Left ventricle myocardium superior (tissue), 1 donor: ENCODE data around the gene FIGNL2. TPM values are rescaled to one million over a fixed set of nuclear protein-coding genes. Genes with fewer than 3 reads are reported as not detected.
"Not testable (repeated sequence)": the region's sequence is repeated elsewhere in the genome, so short reads cannot be mapped to it uniquely, and the experiment has no call there.

Experiments used
- ATAC-seq: fragments of 200-7000 bp; cut with Tn5 transposase; one replicate; pipeline ENCODE4 v1.9.1; 2020; ENCODE audit warnings: mild to moderate bottlenecking, moderate library complexity
- DNase-seq: peaks from one replicate; pipeline ENCODE4 v3.0.0-alpha.2; 2020
- intact Hi-C: fragments of 100-400 bp; cut with micrococcal nuclease; formaldehyde crosslinking; loops from one replicate; pipeline ENCODE4 v1.11.0; 2022
- long read RNA-seq: library from polyadenylated mRNA; unstranded; transcript quantifications from one replicate; pipeline ENCODE4 v2.0.0, GENCODE V29; 2021
- total RNA-seq: library from RNA; stranded (reverse); fragmentation: NEBNext Ultra II Directional; extraction: Animal tissue kit (Norgen Biotek cat#: 25700); gene quantifications from one replicate; pipeline ENCODE4 v1.2.1, GENCODE V29; 2021
- donor health status: DM: no; HTN: yes; CAD: no; lungs with severe emphysema.

FIGNL2 gene
- total RNA-seq = 0.35 TPM
- long read RNA-seq = 0 reads

GRCh38 chr12:51848326-51848727 is at the start of gene FIGNL2:
TSS of gene FIGNL2 (minus strand) at chr12:51848718. CDS start at chr12:51822413, 26,305 bp downstream.
- DNase-seq (no peak), ATAC-seq (no peak)
- intact Hi-C loops = no loop called here

GRCh38 chr12:51897181-51897580 is 48.7 kb upstream of the FIGNL2 start:
- DNase-seq (peak; percentile 53), ATAC-seq (peak; percentile 64)
- intact Hi-C loops = no loop called here

DNA sequence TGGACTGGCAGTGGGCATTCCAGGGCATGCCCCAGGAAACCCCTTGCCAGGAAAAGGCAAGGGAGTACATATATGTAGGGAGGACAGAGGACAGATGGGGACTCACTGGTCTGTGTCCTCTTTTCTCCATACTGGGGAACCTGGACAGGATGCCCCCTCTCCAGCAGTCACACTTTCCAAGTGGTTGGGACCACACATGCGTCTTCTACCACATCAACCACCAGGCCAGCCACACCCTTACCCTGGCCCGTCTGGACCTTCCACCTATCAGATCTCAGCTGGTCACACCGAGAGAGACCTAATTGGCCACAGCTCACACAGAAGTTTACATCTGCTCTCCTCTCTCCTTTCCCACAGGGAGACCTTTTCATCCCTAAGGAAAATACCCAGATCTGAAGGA is 47.7 kb upstream of the FIGNL2 start:
- DNase-seq (no peak), ATAC-seq (no peak)
- intact Hi-C loops = no loop called here

- DNase-seq = no peak
- intact Hi-C loops = no loop called here
- ATAC-seq = peak; percentile 7
Measured at GRCh38 chr12:51895378-51896135, 47.0 kb upstream of the FIGNL2 start.

- ATAC-seq (no peak), DNase-seq (no peak)
- intact Hi-C loops = loop anchor here (2.0 kb wide), 1 partner anchor 87 kb away; no protein-coding TSS in a partner anchor
Measured at GRCh38 chr12:51893786-51894185, 45.3 kb upstream of the FIGNL2 start.

GRCh38 chr12:51891843-51892242 is 43.3 kb upstream of the FIGNL2 start:
- ATAC-seq (no peak), DNase-seq (no peak)
- intact Hi-C loops = loop anchor here (2.0 kb wide), 1 partner anchor 89 kb away; no protein-coding TSS in a partner anchor

- DNase-seq = no peak
- intact Hi-C loops = no loop called here
- no peak for ATAC-seq
Measured at GRCh38 chr12:51890511-51891171, 42.1 kb upstream of the FIGNL2 start.

DNA sequence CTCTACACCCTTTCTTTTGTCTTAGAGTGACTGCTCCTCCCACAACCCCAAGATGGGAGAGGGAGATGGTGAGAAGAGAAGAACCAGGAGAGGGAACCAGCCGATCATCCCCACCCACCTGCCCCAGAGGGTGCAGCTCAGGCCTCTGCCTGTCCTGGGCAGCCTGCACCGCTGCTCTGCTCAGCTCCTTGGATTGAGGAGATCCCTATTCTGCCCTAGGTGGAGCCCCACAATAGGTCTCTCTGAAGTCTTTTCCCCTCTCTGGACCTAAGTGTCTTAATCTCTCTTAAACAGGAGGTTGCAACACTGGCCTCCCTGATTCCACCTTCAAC is 41.6 kb upstream of the FIGNL2 start:
- intact Hi-C loops = no loop called here
- no peak for DNase-seq
- ATAC-seq = no peak

GRCh38 chr12:51889216-51890132 is 41.0 kb upstream of the FIGNL2 start:
- intact Hi-C loops = no loop called here
- DNase-seq (no peak), ATAC-seq (no peak)

DNA sequence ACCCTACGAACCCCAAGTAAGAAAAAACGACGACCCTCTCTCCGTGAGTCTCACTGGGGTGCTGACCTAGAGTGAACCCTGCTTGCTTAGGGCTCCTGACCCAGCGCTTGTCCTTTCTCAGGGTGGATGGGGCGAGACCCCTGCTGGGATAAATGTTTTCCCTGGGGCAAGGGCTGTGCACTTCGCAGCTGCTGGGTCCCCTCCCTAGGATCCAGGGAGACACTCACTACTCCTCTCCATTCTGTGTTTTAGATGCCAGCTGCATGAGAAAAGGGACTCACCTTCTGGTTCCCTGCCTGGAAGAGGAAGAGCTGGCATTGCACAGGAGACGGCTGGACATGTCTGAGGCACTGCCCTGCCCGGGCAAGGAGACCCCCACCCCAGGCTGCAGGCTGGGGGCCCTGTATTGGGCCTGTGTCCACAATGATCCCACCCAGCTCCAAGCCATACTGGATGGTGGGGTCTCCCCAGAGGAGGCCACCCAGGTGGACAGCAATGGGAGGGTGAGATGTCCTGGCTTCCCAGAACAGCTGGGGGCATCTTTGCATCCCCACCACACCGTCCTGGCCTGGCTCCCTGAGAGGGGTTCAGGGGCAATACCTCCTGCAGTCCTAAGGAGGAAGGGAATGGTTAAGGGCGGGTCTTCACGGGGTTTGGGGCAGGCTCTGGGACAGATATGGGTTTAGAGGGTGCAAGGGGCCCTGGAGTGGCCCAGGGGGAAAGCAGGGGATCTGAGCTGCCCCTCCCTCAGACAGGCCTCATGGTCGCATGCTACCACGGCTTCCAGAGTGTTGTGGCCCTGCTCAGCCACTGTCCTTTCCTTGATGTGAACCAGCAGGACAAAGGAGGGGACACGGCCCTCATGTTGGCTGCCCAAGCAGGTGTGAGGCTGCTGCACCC is 40.0 kb upstream of the FIGNL2 start:
- no peak for ATAC-seq
- no peak for DNase-seq

DNA sequence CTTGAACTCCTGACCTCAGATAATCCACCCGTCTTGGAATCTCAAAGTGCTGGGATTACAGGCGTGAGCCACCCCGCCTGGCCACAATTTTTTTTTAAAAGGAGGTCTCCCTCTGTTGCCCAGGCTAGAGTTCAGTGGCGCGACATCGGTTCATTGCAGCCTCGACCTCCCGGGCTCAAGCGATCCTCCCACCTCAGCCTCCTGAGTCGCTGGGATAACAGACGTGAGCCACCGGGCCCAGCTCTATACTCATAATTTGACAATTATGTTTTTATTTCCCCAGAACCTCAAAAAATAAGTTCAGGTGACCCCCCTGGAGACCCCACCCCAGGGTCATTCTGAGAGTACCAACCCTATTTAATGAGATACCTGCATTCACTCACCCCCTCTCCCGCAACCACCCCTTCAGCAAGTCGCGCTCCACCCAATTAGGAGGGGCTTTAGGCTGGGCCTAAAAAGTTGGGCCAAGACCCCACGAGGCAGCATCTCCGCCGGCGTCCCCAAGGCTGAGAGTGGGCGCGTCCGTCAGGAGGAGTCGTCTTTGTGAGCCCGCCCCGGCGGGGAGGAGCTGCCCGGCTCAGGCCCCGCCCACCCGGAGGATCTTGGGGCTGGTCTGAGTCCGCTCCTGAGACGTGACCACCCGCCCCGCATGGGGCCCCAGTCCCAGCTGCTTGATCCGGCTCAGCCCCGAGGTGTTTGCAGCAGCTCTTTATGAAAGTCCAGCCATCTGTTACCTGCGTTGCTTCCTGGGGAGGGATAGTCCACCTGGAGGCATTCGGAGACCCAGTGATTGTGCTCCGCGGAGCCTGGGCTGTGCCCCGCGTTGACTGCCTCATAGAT is 39.2 kb upstream of the FIGNL2 start, which contains the start of gene ANKRD33:
TSS of gene ANKRD33 (plus strand) at position 628 of the 840 bp plus-strand sequence. CDS start at position 712, 84 bp downstream.
- peak; percentile 7 for ATAC-seq
- intact Hi-C loops = no loop called here
- DNase-seq = peak; percentile 63

More for the DNA sequence above, 40.0 kb upstream of the FIGNL2 start:
- intact Hi-C loops = no loop called here

DNA sequence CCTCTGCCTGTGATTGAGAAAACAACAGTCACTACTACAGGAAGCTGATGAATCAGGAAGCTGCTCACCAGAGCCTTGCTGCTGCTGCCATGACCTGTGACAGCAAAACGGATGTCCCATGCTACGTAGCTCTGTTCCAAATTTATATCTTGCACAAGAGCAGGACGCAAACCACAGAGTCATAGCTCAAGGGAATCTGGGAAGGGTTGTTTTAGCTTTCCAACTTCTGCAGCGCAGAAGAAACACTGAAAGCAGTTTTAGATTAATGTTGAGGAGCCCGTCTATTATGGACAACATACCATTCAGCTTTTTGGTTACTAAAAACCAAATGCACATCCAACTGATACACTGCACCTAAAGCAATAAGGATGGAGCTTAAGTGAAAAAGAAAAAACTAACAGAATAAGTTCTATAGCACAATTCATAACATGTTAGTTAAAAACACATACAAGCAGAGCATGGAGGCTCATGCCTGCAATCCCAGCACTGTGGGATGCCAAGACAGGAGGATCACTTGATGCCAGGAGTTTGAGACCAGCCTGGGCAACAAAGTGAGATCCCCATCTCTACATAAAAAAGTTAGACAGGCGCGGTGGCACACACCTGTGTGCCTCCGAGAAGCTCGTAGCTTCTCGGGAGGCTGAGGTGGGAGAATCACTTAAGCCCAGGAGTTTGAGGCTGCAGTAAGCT is 37.6 kb upstream of the FIGNL2 start:
- intact Hi-C loops = no loop called here
- DNase-seq = peak; percentile 66
- peak; percentile 95 for ATAC-seq

DNA sequence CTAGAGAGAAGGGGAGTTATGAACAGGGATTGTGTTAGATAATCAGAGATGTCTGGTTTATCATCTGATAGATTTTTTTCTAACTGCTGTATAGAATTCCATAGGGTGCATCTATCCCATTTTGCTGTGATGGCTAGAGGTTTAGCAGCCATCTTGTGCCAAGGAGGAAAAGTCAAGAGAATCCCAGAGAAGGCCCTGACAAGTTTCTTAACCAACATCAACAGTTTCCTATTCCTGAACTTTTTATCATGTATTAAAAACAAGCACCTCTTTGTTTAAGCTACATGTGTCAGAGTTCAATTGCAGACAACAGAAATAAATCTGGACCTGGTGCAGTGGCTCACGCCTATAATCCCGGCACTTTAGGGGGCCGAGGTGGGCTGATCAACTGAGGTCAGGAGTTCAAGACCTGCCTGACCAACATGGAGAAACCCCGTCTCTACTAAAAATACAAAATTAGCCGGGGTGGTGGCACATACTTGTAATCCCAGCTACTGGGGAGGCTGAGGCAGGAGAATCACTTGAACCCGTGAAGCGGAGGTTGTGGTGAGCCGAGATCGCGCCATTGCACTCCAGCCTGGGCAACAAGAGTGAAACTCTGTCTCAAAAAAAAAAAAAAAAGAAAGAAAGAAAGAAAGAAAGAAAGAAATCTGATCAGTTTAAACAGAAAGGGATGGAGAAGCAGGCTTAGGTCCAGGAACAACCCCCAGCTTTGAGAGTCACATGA is 36.9 kb upstream of the FIGNL2 start:
- intact Hi-C loops, DNase-seq, ATAC-seq: not testable (repeated sequence)

- intact Hi-C loops = no loop called here
- ATAC-seq (no peak), DNase-seq (no peak)
Measured at GRCh38 chr12:51884676-51885229, 36.2 kb upstream of the FIGNL2 start.

DNA sequence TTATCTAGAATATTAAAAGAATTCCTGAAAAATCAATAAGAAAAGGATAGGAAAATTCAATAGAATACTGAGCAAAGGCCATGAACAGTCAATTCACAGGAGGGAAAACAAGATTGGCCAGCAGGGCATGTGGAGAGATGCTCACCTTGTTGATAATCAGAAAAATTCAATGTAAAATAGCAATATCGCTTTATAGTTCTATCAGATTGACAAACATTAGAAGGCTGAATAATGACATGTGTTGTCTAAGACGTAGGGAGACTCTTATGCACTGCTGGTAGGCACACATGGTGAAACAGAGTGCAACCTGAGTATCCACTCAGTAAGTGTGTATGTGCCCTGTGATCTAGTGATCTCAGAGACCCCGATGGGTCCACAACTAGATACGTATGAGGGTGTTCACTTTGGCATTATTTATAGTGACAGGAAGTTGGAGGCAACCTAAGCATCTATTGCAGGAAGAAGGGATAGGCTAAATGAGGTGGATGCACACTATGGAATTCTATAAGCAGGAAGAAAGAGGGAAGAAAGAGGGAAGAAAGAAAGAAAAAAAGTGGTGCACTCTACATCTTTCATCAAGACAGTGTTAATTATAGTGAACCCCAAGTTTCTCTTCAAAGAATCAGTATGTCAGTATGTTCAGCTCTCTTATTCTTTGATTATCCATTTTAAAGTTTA is 35.6 kb upstream of the FIGNL2 start:
- no peak for DNase-seq
- intact Hi-C loops = no loop called here
- no peak for ATAC-seq

DNA sequence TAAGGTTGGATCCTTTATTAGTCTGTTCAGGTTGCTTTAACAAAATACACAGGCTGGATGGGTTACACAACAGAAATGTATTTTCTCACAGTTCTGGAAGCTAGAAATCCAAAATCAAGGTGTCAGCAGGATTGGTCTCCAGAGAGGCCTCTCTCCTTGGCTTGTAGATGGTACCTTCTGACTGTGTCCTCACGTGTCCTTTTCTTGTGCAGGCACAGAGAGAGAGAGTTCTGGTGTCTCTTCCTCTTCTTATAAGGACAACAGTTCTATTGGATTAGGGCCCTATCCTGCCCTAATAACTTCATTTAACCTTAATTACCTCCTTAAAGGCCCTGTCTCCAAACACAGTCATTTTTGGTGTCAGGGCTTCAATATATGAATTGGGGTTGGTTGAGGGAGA is 34.8 kb upstream of the FIGNL2 start:
- ATAC-seq (no peak), DNase-seq (no peak)
- intact Hi-C loops = no loop called here
